HG02678 (cell line): ENCODE data around the gene REEP6.

Experiments
- ATAC-seq: cut with Tn5 transposase; IDR thresholded peaks from one replicate; pipeline ENCODE4 v1.9.1; 2021; ENCODE audit warnings: mild to moderate bottlenecking, moderate library complexity; ENCODE audit not compliant: unreplicated experiment

Gene REEP6

DNA sequence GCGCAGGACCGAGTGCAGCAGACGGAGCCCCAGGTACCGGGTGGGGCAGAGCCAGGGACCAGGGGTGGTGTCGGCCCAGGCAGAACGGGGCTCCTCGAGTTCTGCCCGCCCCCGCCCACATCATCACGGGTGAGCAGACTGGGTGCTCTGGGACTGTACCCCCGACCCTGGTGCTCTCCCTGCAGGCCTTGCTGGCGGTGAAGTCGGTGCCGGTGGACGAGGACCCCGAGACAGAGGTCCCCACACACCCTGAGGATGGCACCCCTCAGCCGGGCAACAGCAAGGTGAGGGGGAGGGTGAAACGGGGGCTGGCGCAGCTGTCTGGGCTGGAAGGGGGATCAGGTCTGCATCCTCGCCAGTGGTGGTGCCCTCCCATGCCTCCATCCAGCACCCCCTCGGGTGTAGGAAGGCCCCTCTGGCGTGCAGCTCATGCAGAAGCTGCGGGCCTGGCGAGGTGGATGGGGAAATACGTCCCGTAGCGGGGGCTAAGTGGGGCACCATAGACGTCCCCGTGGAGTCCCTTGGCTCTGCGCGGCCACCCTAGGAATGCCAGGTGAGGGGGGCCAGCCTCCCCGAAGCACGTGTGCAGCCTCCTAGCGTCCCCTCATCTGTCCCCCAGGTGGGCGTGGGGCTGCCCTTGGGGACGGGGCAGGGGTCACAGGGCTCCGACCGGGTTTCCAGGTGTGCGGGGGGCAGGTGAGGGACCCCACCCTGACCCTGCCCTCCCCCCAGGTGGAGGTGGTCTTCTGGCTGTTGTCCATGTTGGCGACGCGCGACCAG, 34.7 kb upstream of the REEP6 start:
- no peak for ATAC-seq

DNA sequence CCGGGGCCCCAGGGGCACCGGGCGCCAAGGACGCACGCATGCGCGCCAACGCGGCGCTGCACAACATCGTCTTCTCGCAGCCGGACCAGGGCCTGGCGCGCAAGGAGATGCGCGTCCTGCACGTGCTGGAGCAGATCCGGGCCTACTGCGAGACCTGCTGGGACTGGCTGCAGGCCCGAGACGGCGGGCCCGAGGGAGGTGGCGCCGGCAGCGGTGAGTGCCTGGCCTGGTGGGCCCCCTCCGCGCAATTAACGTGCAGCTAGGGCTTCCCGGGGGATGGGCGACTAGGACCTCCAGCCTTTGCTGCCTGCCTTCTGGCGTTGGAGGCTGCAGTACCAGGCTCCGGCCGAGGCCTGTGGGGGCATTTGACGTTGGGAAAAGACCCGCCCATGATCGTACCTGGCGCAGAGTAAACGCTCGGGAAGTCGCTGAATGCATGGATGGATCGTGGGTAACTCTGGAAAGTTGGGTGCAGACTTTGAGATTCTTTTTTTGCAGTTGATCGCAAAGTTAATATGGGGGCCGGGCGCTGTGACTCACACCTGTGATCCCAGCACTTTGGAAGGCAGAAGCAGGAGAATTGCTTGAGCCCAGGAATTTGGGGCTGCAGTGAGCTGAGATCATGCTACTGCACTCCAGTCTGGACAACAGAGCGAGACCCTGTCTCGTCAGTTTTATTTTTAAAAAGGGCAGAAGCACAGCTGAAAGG, 33.8 kb upstream of the REEP6 start:
- no peak for ATAC-seq

DNA sequence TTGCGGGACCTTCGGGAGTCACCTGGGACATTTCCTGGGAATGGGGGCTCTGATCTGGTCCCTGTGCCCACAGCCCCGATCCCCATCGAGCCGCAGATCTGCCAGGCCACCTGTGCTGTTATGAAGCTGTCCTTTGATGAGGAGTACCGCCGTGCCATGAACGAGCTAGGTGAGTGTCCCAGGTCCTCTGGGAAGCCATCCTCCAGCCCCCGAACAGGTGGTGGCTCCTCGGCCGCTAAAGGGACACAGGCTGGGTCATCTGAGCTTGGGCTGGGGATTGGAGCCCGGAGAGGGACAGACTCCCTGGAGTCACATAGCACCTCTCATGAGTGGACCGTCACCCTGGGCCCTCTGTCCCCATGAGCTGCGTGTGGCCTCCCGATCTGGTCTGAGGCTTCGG, 33.1 kb upstream of the REEP6 start:
- ATAC-seq: no peak

DNA sequence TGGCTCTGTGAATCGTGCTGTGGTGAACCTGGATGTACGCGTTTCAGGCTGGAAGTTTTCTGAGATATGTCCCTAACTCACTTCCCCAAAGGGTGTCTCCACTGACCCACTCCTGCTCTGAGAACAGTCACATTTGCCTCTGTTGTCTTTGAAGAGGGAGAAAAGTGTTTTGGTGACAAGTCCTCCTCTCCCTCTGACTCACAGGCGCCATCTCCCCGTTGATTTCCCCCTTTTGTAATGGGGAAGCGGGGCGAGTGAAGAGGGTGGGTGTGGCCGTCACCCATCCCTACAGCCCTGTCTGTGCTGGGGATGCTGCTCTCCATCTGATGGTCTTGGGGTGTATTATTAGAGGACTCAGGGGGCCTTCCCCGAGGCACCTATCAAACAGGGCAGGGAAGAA, 31.5 kb upstream of the REEP6 start:
- ATAC-seq: no peak

DNA sequence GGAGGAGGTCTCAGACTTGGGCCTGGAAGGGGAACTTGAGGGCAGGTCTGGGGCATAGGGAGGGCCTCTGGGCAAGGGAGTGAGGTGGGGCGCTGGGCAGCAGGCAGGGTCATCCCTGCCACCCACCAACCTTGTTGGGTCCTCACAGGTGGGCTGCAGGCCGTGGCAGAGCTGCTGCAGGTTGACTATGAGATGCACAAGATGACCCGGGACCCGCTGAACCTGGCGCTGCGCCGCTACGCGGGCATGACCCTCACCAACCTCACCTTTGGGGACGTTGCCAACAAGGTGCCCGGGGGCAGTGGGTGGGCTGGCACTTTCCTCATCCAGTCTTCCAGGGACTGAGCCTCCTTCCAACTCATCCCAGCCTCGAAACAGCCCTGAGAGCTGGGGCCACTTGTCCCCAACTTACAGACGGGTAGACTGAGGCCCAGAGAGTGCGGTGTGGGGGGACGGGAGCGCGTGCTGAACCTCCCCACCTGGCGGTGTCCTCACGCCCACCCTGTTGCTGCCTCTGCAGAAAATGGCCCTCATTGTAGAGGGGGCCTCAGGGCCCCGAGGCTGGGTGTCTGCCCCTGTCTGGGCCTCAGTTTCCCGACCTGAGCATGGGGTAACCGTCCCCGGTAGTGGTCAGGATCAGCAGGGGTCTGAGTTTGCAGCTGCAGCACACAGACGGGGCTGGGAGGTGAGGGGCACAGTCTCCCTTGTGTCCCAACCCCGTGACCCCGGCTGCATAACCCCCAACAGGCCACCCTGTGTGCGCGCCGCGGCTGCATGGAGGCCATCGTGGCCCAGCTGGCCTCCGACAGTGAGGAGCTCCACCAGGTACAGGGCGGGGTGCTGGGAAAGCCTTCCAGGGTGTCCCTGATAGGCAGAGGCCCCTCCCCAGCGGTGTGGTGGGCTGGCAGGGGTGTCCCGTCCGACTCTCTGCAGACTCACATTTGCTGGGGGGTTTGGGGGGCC, 30.7 kb upstream of the REEP6 start:
- no peak for ATAC-seq

DNA sequence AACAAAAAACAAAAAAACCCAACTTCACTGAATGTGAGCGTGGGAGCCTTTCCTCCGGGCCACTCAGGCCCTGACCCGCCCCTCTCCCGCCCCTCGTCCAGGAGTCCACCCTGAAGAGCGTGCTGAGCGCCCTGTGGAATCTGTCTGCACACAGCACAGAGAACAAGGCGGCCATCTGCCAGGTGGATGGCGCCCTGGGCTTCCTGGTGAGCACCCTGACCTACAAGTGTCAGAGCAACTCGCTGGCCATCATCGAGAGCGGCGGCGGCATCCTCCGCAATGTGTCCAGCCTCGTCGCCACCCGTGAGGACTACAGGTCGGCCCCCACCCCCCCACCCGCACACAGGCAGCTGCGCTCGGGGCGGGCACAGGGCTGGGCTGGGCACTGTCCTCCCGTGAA, 29.1 kb upstream of the REEP6 start:
- ATAC-seq: no peak

DNA sequence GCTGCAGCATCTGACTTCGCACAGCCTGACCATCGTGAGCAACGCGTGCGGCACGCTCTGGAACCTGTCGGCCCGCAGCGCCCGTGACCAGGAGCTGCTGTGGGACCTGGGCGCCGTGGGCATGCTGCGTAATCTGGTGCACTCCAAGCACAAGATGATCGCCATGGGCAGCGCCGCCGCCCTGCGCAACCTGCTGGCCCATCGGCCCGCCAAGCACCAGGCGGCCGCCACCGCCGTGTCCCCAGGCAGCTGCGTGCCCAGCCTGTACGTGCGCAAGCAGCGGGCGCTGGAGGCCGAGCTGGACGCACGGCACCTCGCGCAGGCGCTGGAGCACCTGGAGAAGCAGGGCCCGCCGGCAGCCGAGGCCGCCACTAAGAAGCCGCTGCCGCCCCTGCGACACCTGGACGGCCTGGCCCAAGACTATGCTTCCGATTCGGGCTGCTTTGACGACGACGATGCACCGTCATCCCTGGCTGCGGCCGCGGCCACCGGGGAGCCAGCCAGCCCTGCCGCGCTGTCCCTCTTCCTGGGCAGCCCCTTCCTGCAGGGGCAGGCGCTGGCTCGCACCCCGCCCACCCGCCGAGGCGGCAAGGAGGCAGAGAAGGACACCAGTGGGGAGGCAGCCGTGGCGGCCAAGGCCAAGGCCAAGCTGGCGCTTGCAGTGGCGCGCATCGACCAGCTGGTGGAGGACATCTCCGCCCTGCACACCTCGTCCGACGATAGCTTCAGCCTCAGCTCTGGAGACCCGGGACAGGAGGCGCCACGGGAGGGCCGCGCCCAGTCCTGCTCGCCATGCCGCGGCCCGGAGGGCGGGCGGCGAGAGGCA, 25.6 kb upstream of the REEP6 start:
- ATAC-seq: no peak

DNA sequence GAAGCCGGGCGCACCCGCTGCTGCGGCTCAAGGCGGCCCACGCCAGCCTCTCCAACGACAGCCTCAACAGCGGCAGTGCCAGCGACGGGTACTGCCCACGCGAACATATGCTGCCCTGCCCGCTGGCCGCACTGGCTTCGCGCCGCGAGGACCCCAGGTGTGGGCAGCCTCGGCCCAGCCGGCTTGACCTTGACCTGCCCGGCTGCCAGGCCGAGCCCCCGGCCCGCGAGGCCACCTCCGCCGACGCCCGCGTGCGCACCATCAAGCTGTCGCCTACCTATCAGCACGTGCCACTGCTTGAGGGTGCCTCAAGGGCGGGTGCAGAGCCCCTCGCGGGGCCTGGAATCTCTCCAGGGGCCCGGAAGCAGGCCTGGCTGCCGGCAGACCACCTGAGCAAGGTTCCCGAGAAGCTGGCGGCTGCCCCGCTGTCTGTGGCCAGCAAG, 24.9 kb upstream of the REEP6 start:
- no peak for ATAC-seq

DNA sequence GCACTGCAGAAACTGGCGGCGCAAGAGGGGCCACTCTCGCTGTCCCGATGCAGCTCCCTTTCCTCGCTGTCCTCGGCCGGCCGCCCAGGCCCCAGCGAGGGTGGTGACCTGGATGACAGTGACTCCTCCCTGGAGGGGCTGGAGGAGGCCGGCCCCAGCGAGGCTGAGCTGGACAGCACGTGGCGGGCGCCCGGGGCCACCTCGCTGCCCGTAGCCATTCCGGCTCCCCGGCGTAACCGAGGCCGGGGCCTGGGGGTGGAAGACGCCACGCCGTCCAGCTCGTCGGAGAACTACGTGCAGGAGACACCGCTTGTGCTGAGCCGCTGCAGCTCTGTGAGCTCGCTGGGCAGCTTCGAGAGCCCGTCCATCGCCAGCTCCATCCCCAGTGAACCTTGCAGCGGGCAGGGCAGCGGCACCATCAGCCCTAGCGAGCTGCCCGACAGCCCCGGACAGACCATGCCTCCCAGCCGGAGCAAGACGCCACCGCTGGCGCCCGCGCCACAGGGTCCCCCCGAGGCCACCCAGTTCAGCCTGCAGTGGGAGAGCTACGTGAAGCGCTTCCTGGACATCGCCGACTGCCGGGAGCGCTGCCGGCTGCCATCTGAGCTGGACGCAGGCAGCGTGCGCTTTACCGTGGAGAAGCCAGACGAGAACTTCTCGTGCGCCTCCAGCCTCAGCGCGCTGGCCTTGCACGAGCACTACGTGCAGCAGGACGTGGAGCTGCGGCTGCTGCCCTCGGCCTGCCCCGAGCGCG, 24.3 kb upstream of the REEP6 start:
- no peak for ATAC-seq

DNA sequence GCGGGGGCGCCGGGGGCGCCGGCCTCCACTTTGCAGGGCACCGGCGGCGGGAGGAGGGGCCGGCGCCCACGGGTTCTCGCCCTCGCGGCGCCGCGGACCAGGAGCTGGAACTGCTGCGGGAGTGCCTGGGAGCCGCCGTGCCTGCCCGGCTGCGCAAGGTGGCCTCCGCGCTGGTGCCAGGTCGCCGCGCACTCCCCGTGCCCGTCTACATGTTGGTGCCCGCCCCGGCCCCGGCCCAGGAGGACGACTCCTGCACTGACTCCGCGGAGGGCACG, 23.8 kb upstream of the REEP6 start:
- ATAC-seq: no peak

DNA sequence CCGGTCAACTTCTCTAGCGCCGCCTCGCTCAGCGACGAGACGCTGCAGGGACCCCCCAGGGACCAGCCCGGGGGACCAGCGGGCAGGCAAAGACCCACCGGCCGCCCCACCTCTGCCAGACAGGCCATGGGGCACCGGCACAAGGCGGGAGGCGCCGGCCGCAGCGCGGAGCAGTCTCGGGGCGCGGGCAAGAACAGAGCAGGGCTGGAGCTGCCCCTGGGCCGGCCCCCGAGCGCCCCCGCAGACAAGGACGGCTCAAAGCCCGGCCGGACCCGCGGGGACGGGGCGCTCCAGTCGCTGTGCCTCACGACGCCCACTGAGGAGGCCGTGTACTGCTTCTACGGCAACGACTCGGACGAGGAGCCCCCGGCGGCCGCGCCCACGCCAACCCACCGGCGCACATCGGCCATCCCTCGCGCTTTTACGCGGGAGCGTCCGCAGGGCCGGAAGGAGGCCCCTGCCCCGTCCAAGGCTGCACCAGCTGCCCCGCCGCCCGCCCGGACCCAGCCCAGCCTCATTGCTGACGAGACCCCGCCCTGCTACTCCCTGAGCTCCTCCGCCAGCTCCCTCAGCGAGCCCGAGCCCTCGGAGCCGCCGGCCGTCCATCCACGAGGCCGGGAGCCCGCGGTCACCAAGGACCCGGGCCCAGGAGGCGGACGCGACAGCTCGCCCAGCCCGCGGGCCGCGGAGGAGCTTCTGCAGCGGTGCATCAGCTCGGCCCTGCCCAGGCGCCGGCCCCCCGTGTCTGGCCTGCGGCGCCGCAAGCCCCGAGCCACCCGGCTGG, 23.3 kb upstream of the REEP6 start:
- ATAC-seq: no peak

DNA sequence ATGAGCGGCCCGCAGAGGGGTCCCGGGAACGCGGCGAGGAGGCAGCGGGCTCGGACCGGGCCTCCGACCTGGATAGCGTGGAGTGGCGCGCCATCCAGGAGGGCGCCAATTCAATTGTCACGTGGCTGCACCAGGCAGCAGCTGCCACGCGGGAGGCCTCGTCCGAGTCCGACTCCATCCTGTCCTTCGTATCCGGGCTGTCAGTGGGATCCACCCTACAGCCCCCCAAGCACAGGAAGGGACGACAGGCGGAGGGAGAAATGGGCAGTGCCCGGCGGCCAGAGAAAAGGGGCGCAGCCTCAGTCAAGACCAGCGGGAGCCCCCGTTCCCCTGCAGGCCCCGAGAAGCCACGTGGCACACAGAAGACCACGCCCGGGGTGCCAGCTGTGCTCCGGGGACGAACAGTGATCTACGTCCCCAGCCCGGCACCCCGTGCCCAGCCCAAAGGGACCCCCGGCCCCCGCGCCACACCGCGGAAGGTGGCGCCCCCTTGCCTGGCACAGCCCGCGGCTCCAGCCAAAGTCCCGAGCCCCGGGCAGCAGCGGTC, 22.6 kb upstream of the REEP6 start:
- ATAC-seq: no peak

DNA sequence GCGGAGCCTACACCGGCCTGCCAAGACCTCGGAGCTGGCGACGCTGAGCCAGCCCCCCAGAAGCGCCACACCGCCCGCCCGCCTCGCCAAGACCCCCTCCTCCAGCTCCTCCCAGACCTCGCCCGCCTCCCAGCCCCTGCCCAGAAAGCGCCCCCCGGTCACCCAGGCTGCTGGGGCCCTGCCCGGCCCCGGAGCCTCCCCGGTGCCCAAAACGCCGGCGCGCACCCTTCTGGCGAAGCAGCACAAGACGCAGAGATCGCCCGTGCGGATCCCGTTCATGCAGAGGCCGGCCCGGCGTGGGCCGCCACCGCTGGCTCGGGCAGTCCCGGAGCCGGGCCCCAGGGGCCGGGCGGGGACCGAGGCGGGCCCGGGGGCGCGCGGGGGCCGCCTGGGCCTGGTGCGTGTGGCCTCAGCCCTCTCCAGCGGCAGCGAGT, 22.1 kb upstream of the REEP6 start:
- no peak for ATAC-seq

DNA sequence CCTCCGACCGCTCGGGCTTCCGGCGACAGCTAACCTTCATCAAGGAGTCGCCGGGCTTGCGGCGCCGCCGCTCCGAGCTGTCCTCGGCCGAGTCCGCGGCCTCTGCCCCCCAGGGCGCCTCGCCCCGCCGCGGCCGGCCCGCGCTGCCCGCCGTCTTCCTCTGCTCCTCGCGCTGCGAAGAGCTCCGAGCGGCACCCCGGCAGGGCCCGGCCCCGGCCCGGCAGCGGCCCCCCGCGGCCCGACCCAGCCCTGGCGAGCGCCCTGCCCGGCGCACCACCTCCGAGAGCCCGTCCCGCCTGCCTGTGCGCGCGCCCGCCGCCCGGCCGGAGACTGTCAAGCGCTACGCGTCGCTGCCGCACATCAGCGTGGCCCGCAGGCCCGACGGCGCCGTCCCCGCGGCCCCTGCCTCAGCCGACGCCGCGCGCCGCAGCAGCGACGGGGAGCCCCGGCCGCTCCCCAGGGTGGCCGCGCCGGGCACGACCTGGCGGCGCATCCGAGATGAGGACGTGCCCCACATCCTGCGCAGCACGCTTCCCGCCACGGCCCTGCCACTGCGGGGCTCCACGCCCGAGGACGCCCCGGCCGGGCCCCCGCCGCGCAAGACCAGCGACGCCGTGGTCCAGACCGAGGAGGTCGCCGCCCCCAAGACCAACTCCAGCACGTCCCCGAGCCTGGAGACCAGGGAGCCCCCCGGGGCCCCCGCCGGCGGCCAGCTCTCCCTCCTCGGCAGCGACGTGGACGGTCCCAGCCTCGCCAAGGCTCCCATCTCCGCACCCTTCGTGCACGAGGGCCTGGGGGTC, 21.5 kb upstream of the REEP6 start:
- no peak for ATAC-seq

DNA sequence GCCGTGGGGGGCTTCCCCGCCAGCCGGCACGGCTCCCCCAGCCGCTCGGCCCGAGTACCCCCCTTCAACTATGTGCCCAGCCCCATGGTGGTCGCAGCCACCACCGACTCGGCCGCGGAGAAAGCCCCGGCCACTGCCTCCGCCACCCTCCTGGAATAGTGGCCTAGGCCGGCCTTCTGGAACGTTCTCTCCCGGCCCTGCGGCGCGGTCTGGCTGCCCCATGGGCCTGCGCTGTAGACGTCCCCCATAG, 21.0 kb upstream of the REEP6 start:
- ATAC-seq: no peak

DNA sequence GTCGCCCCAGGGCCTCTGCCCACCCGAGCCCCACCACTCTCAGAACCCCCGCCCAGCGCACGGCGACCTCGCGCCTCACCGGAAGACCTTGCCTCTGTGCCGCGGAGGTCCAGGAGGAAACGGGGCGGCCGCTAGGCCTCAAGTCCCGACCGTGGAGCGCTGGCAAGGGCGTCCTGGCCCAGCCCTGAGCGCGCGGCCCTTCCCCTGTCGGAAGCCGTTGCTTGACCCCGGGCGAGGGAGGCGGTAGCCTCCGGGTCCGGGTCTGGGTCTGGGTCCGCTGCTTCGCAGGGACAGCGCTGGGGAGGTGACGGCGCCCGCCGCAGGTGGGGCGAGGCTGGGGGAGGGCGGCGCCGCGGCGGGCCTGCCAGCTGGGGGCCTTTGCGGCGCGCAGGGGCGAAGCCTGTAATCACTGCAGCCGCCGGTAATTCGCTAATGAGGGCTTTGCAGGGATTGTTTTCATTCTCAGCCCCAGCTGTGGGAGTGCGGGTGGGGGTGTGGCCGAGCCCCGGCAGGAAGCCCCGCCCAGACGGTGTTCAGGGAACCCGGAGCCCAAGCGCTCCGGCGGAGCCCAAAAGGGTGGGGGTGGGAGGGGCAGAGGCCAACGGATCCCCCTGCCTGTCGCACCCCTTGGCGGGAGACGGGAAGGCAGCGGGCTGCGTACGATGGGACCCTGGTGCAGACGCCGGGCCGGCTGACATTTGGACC, 20.5 kb upstream of the REEP6 start:
- ATAC-seq: no peak

DNA sequence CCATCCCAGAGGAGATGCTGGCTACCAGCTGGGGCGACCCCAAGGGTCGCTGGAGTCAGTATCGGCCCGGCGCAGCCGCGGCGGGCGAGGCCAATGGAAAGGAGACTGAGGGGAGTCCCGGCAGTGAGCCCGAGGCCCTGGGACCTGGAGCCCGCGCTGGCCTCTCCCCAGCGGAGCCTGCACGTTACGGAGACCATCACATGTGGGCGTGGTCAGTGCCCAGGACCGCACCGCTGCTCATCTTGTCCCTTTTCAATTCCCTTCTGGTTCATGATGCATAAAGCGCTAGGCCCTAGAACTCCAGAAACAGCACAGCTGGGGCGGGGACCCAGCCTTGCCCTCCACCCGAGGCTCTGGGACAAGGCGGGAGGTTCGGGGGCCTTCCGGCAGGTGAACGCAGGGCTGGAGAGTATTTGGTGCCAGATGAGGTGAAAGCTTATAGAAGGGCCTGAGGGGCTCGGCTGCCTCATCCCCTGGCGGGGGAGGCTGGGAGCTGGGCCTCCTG, 19.9 kb upstream of the REEP6 start:
- ATAC-seq: no peak
